Testis (tissue), 2 donors: Measurements from ENCODE around the gene EPN1.

Experiments used
- POLR2A ChIP-seq: fragments of 450-650 bp; IDR thresholded peaks from one replicate; pipeline ENCODE4 v1.6.1; 2017; ENCODE audit warnings: antibody characterized with exemption, mild to moderate bottlenecking, moderate library complexity
- TF ChIP-seq, protein P1 (sequence below), 3 experiments: fragments of 450-650 bp in 2 of 3; fragments of 200-600 bp in 1 of 3; sonication (generic) in 1 of 3; IDR thresholded peaks; one replicate each; pipeline ENCODE4 v1.5.1; 2016 to 2019; ENCODE audit warnings: antibody characterized with exemption in 3 of 3, mild to moderate bottlenecking in 2 of 3, moderate library complexity in 1 of 3

DNA sequence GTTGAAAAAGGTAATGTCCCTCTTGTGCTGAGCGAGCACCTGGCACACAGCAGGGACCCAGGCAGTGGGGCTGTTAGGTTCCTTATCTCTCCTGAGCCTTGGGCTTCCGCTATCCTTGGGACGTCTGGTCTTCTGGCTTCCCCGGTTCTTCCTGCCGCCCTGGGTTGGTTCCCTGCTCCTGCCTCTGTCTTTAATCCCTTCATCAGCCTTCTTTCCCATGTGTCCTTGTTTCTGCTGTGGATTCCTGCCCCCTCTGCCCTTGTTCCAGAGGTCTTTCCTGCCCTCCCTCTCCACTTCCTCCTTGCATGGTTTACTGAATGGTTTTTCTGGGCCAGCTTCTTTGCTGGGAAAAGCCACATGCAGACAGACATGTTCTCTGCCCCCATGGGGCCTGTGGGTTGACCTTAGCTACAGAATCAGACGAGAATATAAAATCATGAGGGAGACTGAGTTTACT is 2.6 kb downstream of the EPN1 start:
- TF ChIP-seq, protein P1, sequence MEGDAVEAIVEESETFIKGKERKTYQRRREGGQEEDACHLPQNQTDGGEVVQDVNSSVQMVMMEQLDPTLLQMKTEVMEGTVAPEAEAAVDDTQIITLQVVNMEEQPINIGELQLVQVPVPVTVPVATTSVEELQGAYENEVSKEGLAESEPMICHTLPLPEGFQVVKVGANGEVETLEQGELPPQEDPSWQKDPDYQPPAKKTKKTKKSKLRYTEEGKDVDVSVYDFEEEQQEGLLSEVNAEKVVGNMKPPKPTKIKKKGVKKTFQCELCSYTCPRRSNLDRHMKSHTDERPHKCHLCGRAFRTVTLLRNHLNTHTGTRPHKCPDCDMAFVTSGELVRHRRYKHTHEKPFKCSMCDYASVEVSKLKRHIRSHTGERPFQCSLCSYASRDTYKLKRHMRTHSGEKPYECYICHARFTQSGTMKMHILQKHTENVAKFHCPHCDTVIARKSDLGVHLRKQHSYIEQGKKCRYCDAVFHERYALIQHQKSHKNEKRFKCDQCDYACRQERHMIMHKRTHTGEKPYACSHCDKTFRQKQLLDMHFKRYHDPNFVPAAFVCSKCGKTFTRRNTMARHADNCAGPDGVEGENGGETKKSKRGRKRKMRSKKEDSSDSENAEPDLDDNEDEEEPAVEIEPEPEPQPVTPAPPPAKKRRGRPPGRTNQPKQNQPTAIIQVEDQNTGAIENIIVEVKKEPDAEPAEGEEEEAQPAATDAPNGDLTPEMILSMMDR (IDR thresholded peaks at IDR 0.05) = no peak
- no peak for TF ChIP-seq POLR2A
